WTC11 (cell line): ENCODE data around the gene FRMD4A. TPM values are rescaled to one million over a fixed set of nuclear protein-coding genes. Genes with fewer than 3 reads are reported as not detected.
"Not testable (repeated sequence)": the region's sequence is repeated elsewhere in the genome, so short reads cannot be mapped to it uniquely, and the experiment has no call there.

Experiments used
- ATAC-seq: fragments of 200-7000 bp; cut with Tn5 transposase; 2 replicates; pipeline ENCODE4 v1.10.0; 2021; ENCODE audit warnings: mild to moderate bottlenecking, moderate library complexity
- CTCF ChIA-PET: fragments of 300-600 bp; sonication (Branson Sonifier 250); formaldehyde crosslinking; loops from one replicate; lab custom pipeline; 2021; ENCODE audit warnings: antibody characterized with exemption; lab: Charles Lee
- POLR2A ChIA-PET: fragments of 350-600 bp; sonication (Branson Sonifier 250); formaldehyde crosslinking; loops from one replicate; lab custom pipeline; 2021; ENCODE audit warnings: antibody characterized with exemption; lab: Charles Lee
- DNase-seq: peaks from one replicate; pipeline ENCODE4 v3.0.0; 2021; ENCODE audit warnings: low spot score
- H3K27ac Mint-ChIP-seq: 2 replicates; pipeline ENCODE4 v1.8.0; 2021; ENCODE audit warnings: mixed read lengths
- H3K27me3 Mint-ChIP-seq: 2 replicates; pipeline ENCODE4 v1.8.0; 2021; ENCODE audit warnings: low read depth, mild to moderate bottlenecking, moderate library complexity, mixed read lengths
- H3K36me3 Mint-ChIP-seq: 2 replicates; pipeline ENCODE4 v1.8.0; 2021; ENCODE audit warnings: mixed read lengths
- H3K4me1 Mint-ChIP-seq: 2 replicates; pipeline ENCODE4 v1.8.0; 2022; ENCODE audit warnings: mixed read lengths
- H3K4me3 Mint-ChIP-seq: 2 replicates; pipeline ENCODE4 v1.8.0; 2021; ENCODE audit warnings: mild to moderate bottlenecking, moderate library complexity, mixed read lengths
- H3K9me3 Mint-ChIP-seq: 2 replicates; pipeline ENCODE4 v1.8.0; 2021; ENCODE audit warnings: mixed read lengths
- ATF6 ChIP-seq: sonication (generic); formaldehyde crosslinking; IDR thresholded peaks from 2 replicates; pipeline ENCODE4 v1.8.1; 2023; ENCODE audit warnings: mild to moderate bottlenecking, missing genetic modification reagents
- ELF4 ChIP-seq: sonication (generic); formaldehyde crosslinking; IDR thresholded peaks from 2 replicates; pipeline ENCODE4 v1.8.1; 2022; ENCODE audit warnings: low read depth, mild to moderate bottlenecking, moderate library complexity, missing genetic modification reagents
- IRF1 ChIP-seq: sonication (generic); formaldehyde crosslinking; IDR thresholded peaks from 2 replicates; pipeline ENCODE4 v1.8.0; 2023; ENCODE audit warnings: missing genetic modification reagents
- IRF2 ChIP-seq: sonication (generic); formaldehyde crosslinking; IDR thresholded peaks from 2 replicates; pipeline ENCODE4 v1.8.0; 2022; ENCODE audit warnings: low read depth, missing genetic modification reagents, borderline replicate concordance
- NR2C2 ChIP-seq: sonication (generic); formaldehyde crosslinking; IDR thresholded peaks from 2 replicates; pipeline ENCODE4 v1.8.0; 2022; ENCODE audit warnings: mild to moderate bottlenecking, missing genetic modification reagents
- SMAD3 ChIP-seq: sonication (generic); formaldehyde crosslinking; IDR thresholded peaks from 2 replicates; pipeline ENCODE4 v1.8.0; 2022; ENCODE audit warnings: missing genetic modification reagents, mild to moderate bottlenecking, borderline replicate concordance
- TCF7 ChIP-seq: sonication (generic); formaldehyde crosslinking; IDR thresholded peaks from 2 replicates; pipeline ENCODE4 v1.8.0; 2022; ENCODE audit warnings: mild to moderate bottlenecking, low read depth, missing genetic modification reagents, moderate library complexity
- TP53 ChIP-seq: sonication (generic); formaldehyde crosslinking; IDR thresholded peaks from 2 replicates; pipeline ENCODE4 v1.8.1; 2023; ENCODE audit warnings: mild to moderate bottlenecking, missing genetic modification reagents
- ZBTB21 ChIP-seq: sonication (generic); formaldehyde crosslinking; IDR thresholded peaks from 2 replicates; pipeline ENCODE4 v1.8.1; 2023; ENCODE audit warnings: mild to moderate bottlenecking, missing genetic modification reagents, borderline replicate concordance
- ZNF138 ChIP-seq: sonication (generic); formaldehyde crosslinking; conservative IDR thresholded peaks from 2 replicates; pipeline ENCODE4 v1.8.1; 2022; ENCODE audit warnings: mild to moderate bottlenecking, moderate library complexity, missing genetic modification reagents
- ZNF423 ChIP-seq: fragments of 250-450 bp; sonication (Bioruptor Pico); IDR thresholded peaks from 2 replicates; pipeline ENCODE4 v2.1.2; 2022; ENCODE audit warnings: mild to moderate bottlenecking, moderate library complexity
- total RNA-seq: library from RNA; stranded (reverse); gene quantifications from 3 replicates; pipeline ENCODE4 v1.2.3, GENCODE V29; 2021
- TF ChIP-seq, protein P1 (sequence below): sonication (generic); formaldehyde crosslinking; IDR thresholded peaks from 2 replicates; pipeline ENCODE4 v1.8.1; 2023; ENCODE audit warnings: mild to moderate bottlenecking, moderate library complexity, missing genetic modification reagents
- TF ChIP-seq, protein P2 (sequence below): sonication (generic); formaldehyde crosslinking; conservative IDR thresholded peaks from 2 replicates; pipeline ENCODE4 v1.8.1; 2023; ENCODE audit warnings: mild to moderate bottlenecking, low read depth, missing genetic modification reagents, moderate library complexity
- TF ChIP-seq, protein P3 (sequence below): sonication (generic); formaldehyde crosslinking; IDR thresholded peaks from 2 replicates; pipeline ENCODE4 v1.8.0; 2022; ENCODE audit warnings: missing genetic modification reagents
- TF ChIP-seq, protein P4 (sequence below): fragments of 250-450 bp; sonication (Bioruptor Pico); conservative IDR thresholded peaks from 2 replicates; pipeline ENCODE4 v1.9.0; 2021; ENCODE audit warnings: mild to moderate bottlenecking
- TF ChIP-seq, protein P5 (sequence below): sonication (generic); formaldehyde crosslinking; IDR thresholded peaks from 2 replicates; pipeline ENCODE4 v1.8.0; 2022; ENCODE audit warnings: mild to moderate bottlenecking, missing genetic modification reagents
- TF ChIP-seq, protein P6 (sequence below): sonication (generic); formaldehyde crosslinking; IDR thresholded peaks from 2 replicates; pipeline ENCODE4 v1.8.1; 2023; ENCODE audit warnings: mild to moderate bottlenecking, missing genetic modification reagents, moderate library complexity

FRMD4A gene
- total RNA-seq, 1 experiment from 2014 or later = 35.5 TPM

DNA sequence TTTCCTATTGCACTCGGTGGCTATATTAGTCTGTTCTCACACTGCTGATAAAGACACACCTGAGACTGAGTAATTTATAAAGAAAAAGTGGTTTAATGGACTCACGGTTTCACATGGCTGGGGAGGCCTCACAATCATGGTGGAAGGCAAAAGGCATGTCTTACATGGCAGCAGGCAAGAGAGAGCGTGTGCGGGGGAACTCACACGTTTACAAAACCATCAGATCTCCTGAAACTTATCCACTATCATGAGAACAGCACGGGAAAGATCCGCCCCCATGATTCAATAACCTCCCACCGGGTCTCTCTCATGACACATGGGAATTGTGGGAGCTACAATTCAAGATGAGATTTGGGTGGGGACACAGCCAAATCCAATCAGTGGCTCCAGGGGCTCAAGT lies 376.5 kb downstream of the FRMD4A start:
- CTCF ChIA-PET, H3K4me3 Mint-ChIP-seq, H3K27me3 Mint-ChIP-seq, H3K36me3 Mint-ChIP-seq, POLR2A ChIA-PET, H3K27ac Mint-ChIP-seq, ATAC-seq, DNase-seq: not testable (repeated sequence)
- Mint-ChIP-seq H3K4me1 (peaks cover 14% of the 10 kb centered on the region), H3K9me3 (peaks cover 28% of the 10 kb centered on the region)

DNA sequence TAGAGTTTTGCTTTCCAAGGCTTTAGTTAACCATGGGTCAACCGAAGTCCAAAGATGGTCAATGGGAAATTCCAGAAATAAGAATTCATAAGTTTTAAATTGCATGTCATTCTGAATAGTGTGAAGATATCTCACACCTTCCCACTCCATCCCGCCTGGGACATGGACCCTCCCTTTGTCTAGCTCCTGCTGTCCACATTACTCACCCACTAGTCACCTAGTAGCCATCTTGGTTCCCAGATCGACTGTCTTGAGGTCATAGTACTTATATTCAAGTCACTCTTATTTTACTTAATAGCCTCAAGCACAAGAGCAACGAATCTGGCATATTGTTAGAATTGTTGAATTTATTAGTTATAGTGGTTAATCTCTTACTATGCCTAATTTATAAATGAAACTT lies 377.4 kb downstream of the FRMD4A start:
- Mint-ChIP-seq H3K4me1 (peaks cover 14% of the 10 kb centered on the region), H3K9me3 (peaks cover 28% of the 10 kb centered on the region), H3K36me3 (0 out of 2 replicates have a peak, but pooled peaks cover 4% of the 10 kb centered on the region), H3K27me3 (no peaks in the 10 kb centered on the region), H3K4me3 (no peak overlapping the region), H3K27ac (no peak overlapping the region)
- no peak for TF ChIP-seq IRF2 (CRISPR knock-in tag)
- TF ChIP-seq NR2C2 = no peak
- TF ChIP-seq ELF4 (CRISPR knock-in tag) = no peak
- TF ChIP-seq, protein P1, sequence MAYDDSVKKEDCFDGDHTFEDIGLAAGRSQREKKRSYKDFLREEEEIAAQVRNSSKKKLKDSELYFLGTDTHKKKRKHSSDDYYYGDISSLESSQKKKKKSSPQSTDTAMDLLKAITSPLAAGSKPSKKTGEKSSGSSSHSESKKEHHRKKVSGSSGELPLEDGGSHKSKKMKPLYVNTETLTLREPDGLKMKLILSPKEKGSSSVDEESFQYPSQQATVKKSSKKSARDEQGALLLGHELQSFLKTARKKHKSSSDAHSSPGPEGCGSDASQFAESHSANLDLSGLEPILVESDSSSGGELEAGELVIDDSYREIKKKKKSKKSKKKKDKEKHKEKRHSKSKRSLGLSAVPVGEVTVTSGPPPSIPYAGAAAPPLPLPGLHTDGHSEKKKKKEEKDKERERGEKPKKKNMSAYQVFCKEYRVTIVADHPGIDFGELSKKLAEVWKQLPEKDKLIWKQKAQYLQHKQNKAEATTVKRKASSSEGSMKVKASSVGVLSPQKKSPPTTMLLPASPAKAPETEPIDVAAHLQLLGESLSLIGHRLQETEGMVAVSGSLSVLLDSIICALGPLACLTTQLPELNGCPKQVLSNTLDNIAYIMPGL (CRISPR knock-in tag) = no peak
- no peak for TF ChIP-seq ATF6 (CRISPR knock-in tag)
- no peak for TF ChIP-seq TCF7 (CRISPR knock-in tag)
- TF ChIP-seq, protein P2, sequence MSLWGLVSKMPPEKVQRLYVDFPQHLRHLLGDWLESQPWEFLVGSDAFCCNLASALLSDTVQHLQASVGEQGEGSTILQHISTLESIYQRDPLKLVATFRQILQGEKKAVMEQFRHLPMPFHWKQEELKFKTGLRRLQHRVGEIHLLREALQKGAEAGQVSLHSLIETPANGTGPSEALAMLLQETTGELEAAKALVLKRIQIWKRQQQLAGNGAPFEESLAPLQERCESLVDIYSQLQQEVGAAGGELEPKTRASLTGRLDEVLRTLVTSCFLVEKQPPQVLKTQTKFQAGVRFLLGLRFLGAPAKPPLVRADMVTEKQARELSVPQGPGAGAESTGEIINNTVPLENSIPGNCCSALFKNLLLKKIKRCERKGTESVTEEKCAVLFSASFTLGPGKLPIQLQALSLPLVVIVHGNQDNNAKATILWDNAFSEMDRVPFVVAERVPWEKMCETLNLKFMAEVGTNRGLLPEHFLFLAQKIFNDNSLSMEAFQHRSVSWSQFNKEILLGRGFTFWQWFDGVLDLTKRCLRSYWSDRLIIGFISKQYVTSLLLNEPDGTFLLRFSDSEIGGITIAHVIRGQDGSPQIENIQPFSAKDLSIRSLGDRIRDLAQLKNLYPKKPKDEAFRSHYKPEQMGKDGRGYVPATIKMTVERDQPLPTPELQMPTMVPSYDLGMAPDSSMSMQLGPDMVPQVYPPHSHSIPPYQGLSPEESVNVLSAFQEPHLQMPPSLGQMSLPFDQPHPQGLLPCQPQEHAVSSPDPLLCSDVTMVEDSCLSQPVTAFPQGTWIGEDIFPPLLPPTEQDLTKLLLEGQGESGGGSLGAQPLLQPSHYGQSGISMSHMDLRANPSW = no peak
- TF ChIP-seq, protein P3, sequence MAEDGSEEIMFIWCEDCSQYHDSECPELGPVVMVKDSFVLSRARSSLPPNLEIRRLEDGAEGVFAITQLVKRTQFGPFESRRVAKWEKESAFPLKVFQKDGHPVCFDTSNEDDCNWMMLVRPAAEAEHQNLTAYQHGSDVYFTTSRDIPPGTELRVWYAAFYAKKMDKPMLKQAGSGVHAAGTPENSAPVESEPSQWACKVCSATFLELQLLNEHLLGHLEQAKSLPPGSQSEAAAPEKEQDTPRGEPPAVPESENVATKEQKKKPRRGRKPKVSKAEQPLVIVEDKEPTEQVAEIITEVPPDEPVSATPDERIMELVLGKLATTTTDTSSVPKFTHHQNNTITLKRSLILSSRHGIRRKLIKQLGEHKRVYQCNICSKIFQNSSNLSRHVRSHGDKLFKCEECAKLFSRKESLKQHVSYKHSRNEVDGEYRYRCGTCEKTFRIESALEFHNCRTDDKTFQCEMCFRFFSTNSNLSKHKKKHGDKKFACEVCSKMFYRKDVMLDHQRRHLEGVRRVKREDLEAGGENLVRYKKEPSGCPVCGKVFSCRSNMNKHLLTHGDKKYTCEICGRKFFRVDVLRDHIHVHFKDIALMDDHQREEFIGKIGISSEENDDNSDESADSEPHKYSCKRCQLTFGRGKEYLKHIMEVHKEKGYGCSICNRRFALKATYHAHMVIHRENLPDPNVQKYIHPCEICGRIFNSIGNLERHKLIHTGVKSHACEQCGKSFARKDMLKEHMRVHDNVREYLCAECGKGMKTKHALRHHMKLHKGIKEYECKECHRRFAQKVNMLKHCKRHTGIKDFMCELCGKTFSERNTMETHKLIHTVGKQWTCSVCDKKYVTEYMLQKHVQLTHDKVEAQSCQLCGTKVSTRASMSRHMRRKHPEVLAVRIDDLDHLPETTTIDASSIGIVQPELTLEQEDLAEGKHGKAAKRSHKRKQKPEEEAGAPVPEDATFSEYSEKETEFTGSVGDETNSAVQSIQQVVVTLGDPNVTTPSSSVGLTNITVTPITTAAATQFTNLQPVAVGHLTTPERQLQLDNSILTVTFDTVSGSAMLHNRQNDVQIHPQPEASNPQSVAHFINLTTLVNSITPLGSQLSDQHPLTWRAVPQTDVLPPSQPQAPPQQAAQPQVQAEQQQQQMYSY (CRISPR knock-in tag) = no peak
- no peak for TF ChIP-seq TP53 (CRISPR knock-in tag)
- DNase-seq = no peak
- ATAC-seq = no peak
- CTCF ChIA-PET = no interaction called here
- POLR2A ChIA-PET = no interaction called here

DNA sequence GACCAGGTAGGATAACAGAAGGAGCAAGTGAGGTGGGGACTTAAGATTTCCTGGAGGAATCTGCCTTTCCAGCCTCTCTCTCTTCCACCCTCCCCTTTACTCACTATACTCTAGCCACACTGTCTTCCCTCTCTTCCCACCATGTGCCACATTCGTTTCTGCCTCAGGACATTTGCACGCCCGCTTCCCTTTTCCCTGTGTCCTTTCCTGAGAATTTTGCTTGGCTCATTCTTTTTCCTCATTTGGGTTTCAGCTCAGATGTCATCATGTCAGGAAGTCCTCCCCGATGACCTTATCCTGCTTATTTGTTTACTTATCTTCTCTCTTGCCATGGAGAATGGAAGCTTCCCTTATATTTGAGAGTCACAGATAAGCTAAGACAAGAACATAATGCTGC lies 380.2 kb downstream of the FRMD4A start:
- ChIA-PET POLR2A (no interaction called here), CTCF (no interaction called here)
- Mint-ChIP-seq H3K4me3 (no peak overlapping the region), H3K4me1 (peaks cover 11% of the 10 kb centered on the region), H3K27me3 (no peaks in the 10 kb centered on the region), H3K36me3 (0 out of 2 replicates have a peak, but pooled peaks cover 4% of the 10 kb centered on the region), H3K9me3 (peaks cover 28% of the 10 kb centered on the region), H3K27ac (no peak overlapping the region)
- ATAC-seq (no peak), DNase-seq (no peak)
- TF ChIP-seq, protein P4, sequence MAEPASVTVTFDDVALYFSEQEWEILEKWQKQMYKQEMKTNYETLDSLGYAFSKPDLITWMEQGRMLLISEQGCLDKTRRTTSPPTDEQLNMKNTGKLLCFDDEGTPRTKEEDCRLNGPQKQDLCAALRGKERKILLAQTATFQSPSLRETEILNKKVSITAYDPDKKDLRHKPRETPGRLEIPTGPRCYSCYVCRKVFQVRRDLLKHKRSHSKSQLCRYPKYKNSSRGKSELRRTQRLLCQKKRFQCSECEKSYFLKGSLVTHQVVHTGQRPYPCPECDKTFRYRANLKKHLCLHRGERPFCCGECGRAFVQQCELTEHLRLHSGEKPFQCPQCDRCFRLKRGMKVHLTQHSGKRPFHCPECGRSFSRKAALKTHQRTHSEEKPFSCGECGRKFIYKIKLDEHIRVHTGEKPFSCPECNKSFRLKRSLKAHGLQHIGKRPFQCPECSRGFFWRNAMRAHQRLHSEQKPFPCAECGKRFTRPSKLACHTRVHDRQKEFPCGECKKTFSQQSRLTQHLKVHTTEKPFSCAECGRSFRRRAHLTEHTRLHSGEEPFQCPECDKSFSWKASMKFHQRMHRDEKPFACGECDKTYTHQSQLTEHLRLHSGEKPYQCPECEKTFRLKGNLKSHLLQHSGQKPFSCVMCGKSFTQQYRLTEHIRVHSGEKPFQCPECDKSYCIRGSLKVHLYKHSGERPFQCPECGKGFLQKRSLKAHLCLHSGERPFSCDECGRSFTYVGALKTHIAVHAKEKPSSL (CRISPR knock-in tag) = no peak
- TF ChIP-seq ZNF138 (no peak), IRF2 (CRISPR knock-in tag) (no peak), ZNF423 (CRISPR knock-in tag) (no peak), IRF1 (CRISPR knock-in tag) (no peak), SMAD3 (CRISPR knock-in tag) (no peak), ZBTB21 (CRISPR knock-in tag) (no peak)
- TF ChIP-seq, protein P5, sequence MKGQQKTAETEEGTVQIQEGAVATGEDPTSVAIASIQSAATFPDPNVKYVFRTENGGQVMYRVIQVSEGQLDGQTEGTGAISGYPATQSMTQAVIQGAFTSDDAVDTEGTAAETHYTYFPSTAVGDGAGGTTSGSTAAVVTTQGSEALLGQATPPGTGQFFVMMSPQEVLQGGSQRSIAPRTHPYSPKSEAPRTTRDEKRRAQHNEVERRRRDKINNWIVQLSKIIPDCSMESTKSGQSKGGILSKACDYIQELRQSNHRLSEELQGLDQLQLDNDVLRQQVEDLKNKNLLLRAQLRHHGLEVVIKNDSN (CRISPR knock-in tag) = no peak
- TF ChIP-seq, protein P6, sequence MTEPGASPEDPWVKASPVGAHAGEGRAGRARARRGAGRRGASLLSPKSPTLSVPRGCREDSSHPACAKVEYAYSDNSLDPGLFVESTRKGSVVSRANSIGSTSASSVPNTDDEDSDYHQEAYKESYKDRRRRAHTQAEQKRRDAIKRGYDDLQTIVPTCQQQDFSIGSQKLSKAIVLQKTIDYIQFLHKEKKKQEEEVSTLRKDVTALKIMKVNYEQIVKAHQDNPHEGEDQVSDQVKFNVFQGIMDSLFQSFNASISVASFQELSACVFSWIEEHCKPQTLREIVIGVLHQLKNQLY = no peak
